ENCODE data around the gene RASA3. TPM values are rescaled to one million over a fixed set of nuclear protein-coding genes. Genes with fewer than 3 reads are reported as not detected.
"Not testable (repeated sequence)": the region's sequence is repeated elsewhere in the genome, so short reads cannot be mapped to it uniquely, and the experiment has no call there.

Gene RASA3
- total RNA-seq, 2 experiments from 2014 or later: 36.9 to 39.3 TPM

DNA sequence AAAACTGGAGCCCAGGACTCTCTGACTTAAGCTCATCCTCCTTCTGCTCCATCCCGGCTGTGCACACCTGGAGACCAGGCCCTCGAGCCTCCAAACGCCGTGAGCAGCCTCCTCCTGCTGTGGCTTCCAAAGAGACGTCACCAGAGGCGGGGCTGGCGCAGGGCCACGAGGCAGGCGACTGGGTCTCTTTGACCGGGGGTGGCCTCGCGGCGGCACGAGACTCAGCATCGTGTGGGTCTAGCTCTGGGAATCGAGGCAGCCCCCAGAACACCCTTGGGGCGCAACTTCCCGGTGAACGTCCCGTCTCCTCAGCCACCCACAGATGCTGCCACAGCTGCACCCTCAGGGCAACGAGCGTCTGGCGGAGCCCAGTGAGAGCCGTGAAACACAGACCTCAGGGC lies 22.8 kb downstream of the RASA3 start:
- Mint-ChIP-seq H3K4me3 (peak overlapping the region; percentile 76), H3K27me3 (ENCODE audit: low read depth) (no peaks in the 10 kb centered on the region), H3K36me3 (ENCODE audit: low read depth) (peaks cover 20% of the 10 kb centered on the region), H3K27ac (peak overlapping the region; percentile 98), H3K4me1 (ENCODE audit: low read depth) (peaks cover 53% of the 10 kb centered on the region), H3K9me3 (ENCODE audit: insufficient read depth) (no peaks in the 10 kb centered on the region)
- CTCF ChIA-PET: interaction anchor here (1.0 to 2.3 kb wide), 7 partner anchors 16 to 385 kb away, joined by 3 to 6 read pairs (median 3); no protein-coding TSS in a partner anchor
- no peak for ATAC-seq
- no peak for DNase-seq
- POLR2A ChIA-PET: interaction anchor here (1.8 to 3.1 kb wide), 2 partner anchors 21 to 44 kb away, joined by 7 to 29 read pairs; partner anchors contain the start of gene RASA3

DNA sequence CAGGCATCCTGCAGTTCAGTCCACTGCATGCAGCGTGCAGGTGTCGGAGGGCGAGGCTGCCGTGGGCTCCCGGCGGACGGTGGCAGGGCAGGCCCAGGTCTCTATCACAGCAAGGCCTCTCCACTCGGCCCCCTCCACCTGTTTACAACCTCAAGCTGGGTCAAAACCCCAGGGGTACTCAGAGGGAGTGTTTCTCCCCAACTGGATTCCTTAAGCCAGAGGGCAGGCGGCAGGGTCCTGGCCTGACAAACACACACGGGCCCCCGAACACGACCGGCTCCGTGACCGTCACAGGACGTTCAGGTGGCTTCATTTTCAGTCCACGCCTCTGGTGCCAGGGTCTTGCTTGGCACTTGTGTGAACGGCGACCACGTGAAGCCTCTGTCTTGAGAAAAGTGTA lies 23.5 kb downstream of the RASA3 start:
- Mint-ChIP-seq H3K36me3 (ENCODE audit: low read depth) (peaks cover 19% of the 10 kb centered on the region), H3K27ac (peak overlapping the region; percentile 98), H3K4me3 (peak overlapping the region; percentile 76), H3K27me3 (ENCODE audit: low read depth) (no peaks in the 10 kb centered on the region), H3K9me3 (ENCODE audit: insufficient read depth) (no peaks in the 10 kb centered on the region), H3K4me1 (ENCODE audit: low read depth) (peaks cover 50% of the 10 kb centered on the region)
- ATAC-seq: no peak
- CTCF ChIA-PET: interaction anchor here (1.0 to 2.3 kb wide), 5 partner anchors 15 to 385 kb away, joined by 3 to 6 read pairs (median 5); no protein-coding TSS in a partner anchor
- DNase-seq: no peak
- POLR2A ChIA-PET: interaction anchor here (1.8 to 3.1 kb wide), 2 partner anchors 22 to 43 kb away, joined by 7 to 29 read pairs; partner anchors contain the start of gene RASA3

DNA sequence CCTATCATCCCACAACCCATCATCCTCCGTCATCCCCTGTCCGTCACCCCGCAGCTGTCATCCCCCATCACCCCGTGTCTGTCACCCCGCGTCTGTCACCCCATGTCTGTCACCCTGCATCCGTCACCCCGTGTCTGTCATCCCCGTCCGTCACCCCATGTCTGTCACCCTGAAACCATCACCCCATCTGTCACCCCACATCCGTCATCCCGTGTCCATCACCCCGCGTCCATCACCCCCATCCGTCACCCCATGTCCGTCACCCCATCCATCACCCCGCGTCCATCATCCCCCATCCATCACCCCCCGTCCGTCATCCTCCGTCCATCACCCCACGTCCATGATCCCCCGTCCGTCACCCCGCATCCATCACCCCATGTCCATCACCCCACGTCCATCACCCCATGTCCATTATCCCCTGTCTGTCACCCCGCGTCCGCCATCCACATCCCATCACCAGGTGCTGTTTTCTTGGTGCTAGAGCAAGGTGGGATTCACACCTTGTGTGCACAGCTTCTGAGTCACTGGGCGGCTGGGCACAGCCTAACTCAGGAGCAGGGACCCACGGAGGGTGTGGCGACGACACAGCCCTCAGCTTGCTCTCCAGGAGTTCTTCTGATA lies 24.2 kb downstream of the RASA3 start:
- CTCF ChIA-PET: no interaction called here

DNA sequence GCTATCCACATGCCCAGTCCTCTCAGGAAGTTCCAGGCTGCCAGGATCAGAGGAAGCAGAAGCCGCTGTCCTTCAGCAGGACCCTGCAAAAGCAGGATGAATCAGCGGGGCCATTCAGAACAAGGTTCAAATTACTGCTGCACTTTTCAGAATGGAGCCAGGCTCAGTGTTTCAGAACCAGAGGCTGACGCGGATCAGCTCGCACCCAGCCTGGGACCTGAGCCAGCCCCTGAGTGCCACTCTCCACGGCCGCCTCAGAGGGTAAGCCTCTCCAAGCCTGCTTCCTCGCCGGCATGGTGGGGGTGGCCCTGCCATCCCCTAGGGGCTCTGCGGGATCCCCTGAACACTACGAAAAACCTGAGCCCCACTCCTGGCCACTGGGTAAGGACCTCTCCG lies 24.7 kb downstream of the RASA3 start:
- ATAC-seq (no peak), DNase-seq (no peak)
- Mint-ChIP-seq H3K4me1 (ENCODE audit: low read depth) (peaks cover 44% of the 10 kb centered on the region), H3K9me3 (ENCODE audit: insufficient read depth) (no peaks in the 10 kb centered on the region), H3K36me3 (ENCODE audit: low read depth) (peaks cover 18% of the 10 kb centered on the region), H3K4me3 (no peak overlapping the region), H3K27me3 (ENCODE audit: low read depth) (no peaks in the 10 kb centered on the region), H3K27ac (no peak overlapping the region)
- CTCF ChIA-PET: no interaction called here
- POLR2A ChIA-PET: no interaction called here

More for the DNA sequence above, 24.2 kb downstream of the RASA3 start:
- ATAC-seq: no peak
- POLR2A ChIA-PET: no interaction called here
- no peak overlapping the region for H3K4me3 Mint-ChIP-seq
- H3K36me3 Mint-ChIP-seq (ENCODE audit: low read depth): peaks cover 17% of the 10 kb centered on the region
- peaks cover 48% of the 10 kb centered on the region for H3K4me1 Mint-ChIP-seq (ENCODE audit: low read depth)
- peak overlapping the region; percentile 36 for H3K27ac Mint-ChIP-seq
- DNase-seq: no peak
- H3K27me3 Mint-ChIP-seq (ENCODE audit: low read depth): no peaks in the 10 kb centered on the region
- no peaks in the 10 kb centered on the region for H3K9me3 Mint-ChIP-seq (ENCODE audit: insufficient read depth)

DNA sequence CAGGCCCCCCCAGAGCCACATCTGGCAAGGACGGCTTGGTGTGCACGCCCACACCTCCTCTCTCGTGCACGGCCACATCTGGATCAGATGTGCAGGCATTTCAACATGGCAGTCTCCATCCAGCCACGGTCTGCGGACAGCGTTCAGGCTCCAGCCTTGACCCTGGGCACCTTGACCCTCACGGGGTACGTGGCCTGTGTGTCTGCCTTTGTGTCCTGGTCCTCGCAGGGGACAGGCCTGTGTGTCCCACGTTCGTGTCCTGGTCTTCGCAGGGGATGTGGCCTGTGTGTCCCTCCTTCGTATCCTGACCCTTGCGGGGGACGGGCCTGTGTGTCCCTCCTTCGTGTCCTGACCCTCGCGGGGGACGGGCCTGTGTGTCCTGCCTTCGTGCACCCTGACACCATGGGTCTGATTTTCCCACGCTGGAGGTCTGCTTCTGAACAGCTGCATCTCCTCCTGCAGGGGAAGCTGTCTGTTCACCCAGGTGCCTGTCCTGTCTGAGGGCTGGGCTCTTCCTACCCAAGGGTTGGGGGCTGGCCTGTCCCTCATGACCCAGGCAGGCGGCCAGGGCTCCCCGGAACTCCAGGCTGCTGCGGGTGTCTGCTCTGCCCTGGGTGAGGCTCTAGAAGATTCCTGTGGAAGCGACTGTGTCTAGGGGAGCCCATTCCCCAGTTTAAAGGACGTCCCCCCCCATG lies 25.3 kb downstream of the RASA3 start:
- Mint-ChIP-seq H3K4me3 (no peak overlapping the region), H3K27me3 (ENCODE audit: low read depth) (no peaks in the 10 kb centered on the region), H3K27ac (no peak overlapping the region), H3K9me3 (ENCODE audit: insufficient read depth) (no peaks in the 10 kb centered on the region), H3K4me1 (ENCODE audit: low read depth) (peaks cover 42% of the 10 kb centered on the region), H3K36me3 (ENCODE audit: low read depth) (peaks cover 18% of the 10 kb centered on the region)
- ChIA-PET CTCF (no interaction called here), POLR2A (no interaction called here)
- no peak for DNase-seq
- ATAC-seq: no peak

DNA sequence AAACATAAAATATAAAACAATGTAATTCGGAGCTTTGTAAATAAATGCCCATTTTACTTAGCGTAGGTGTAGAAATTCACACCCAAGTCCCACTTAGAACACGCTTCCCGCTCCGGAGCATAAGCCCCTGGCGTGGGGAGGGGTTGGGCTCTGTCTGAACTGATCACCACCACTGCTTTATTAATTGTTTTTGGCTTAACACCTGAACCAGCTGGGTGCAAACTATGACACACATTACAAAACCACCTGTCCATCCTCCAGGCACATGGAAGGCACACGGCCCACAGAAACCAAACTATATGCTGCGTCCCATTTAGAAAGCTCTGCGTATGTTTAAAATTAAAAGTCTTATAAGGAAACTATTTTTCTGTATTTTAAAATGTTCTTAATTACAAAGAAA lies 25.9 kb downstream of the RASA3 start:
- Mint-ChIP-seq H3K27ac (no peak overlapping the region), H3K9me3 (ENCODE audit: insufficient read depth) (no peaks in the 10 kb centered on the region), H3K4me3 (no peak overlapping the region), H3K27me3 (ENCODE audit: low read depth) (no peaks in the 10 kb centered on the region), H3K36me3 (ENCODE audit: low read depth) (peaks cover 21% of the 10 kb centered on the region), H3K4me1 (ENCODE audit: low read depth) (peaks cover 36% of the 10 kb centered on the region)
- CTCF ChIA-PET: interaction anchor here (0.8 kb wide), 1 partner anchor 11 kb away, joined by 3 read pairs; no protein-coding TSS in a partner anchor
- ATAC-seq: no peak
- DNase-seq: no peak
- POLR2A ChIA-PET: no interaction called here

DNA sequence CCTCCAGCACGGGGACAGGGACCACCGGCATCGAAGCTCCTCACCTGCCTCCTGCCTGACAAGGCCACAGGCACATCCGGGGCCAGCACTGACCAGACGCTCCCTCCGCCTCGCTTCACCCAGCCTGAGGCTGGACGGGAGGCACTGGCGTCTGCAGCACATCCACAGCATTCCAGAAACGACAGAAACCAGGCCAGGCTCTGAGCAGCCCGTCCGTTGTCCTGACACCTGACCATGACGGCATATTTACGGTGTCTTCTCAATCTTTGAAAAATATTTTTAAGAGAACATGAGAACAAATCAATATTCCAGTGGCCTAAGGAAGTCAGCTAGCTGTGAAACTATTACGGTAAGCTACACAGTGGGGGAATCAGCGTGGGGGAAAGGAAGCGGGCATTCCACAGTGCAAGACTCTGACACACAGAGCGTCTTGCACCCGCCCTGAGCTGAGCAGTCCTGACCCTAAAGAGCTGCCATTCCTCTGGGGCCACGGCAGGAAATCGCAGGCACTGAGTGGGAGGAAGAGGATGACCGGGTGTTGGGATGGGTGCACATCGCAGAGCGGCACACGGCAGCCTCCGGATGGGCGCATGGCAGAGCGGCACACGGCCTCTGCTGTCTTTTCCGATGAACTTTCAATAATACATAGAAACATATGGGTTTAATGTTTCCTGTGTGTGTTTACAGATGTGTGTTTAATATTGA lies 26.8 kb downstream of the RASA3 start:
- no peaks in the 10 kb centered on the region for H3K9me3 Mint-ChIP-seq (ENCODE audit: insufficient read depth)
- H3K27me3 Mint-ChIP-seq (ENCODE audit: low read depth): no peaks in the 10 kb centered on the region
- H3K4me1 Mint-ChIP-seq (ENCODE audit: low read depth): peaks cover 33% of the 10 kb centered on the region
- no peak for ATAC-seq
- no peak for DNase-seq
- H3K4me3 Mint-ChIP-seq: no peak overlapping the region
- CTCF ChIA-PET: interaction anchor here (0.8 kb wide), 1 partner anchor 11 kb away, joined by 3 read pairs; no protein-coding TSS in a partner anchor
- H3K27ac Mint-ChIP-seq: no peak overlapping the region
- POLR2A ChIA-PET: no interaction called here
- peaks cover 21% of the 10 kb centered on the region for H3K36me3 Mint-ChIP-seq (ENCODE audit: low read depth)

DNA sequence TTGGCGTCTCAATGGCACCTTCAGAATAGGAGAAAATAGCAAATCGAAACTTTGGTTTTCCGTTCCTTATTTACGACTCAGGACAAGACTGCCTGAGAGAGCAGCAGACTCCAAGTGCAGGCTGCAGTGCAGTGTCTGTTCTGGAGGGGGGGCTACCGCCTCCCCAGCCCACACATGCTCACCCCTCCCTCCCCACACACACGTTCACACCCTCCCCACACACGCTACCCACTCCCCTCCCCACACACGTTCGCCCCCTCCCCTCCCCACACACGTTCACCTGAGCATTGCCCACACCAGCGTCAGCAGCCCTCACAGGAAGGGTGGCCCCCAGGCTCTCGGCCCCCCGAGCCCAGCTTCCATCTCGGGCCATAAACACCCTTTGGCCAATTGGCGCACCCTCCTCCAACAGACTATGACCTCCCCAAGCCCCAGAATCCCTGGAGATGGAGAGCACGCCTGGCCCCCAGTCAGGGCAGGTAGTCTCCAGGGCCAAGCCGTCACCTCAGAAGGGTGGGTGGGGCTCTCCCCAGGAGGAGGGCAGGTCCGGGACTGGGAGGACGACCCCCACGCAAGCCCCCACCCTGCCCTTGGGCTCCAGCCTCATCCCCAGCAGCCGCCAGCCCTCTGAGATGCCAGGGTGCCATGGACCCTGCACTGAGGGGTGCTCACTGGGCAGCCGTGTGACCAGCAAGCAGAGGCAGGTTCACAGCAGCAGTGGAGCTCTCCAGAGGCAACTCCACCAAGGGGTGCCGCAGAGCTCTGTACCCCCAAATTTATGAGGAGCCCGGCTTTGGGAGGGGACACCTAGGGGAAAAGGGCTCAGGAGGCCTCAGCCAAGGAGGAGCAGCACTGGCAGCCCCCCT lies 27.5 kb downstream of the RASA3 start:
- CTCF ChIA-PET: no interaction called here
- no peak for DNase-seq
- no peak overlapping the region for H3K27ac Mint-ChIP-seq
- peaks cover 18% of the 10 kb centered on the region for H3K36me3 Mint-ChIP-seq (ENCODE audit: low read depth)
- POLR2A ChIA-PET: no interaction called here
- ATAC-seq: no peak
- H3K27me3 Mint-ChIP-seq (ENCODE audit: low read depth): no peaks in the 10 kb centered on the region
- no peaks in the 10 kb centered on the region for H3K9me3 Mint-ChIP-seq (ENCODE audit: insufficient read depth)
- H3K4me3 Mint-ChIP-seq: no peak overlapping the region
- H3K4me1 Mint-ChIP-seq (ENCODE audit: low read depth): peaks cover 25% of the 10 kb centered on the region

DNA sequence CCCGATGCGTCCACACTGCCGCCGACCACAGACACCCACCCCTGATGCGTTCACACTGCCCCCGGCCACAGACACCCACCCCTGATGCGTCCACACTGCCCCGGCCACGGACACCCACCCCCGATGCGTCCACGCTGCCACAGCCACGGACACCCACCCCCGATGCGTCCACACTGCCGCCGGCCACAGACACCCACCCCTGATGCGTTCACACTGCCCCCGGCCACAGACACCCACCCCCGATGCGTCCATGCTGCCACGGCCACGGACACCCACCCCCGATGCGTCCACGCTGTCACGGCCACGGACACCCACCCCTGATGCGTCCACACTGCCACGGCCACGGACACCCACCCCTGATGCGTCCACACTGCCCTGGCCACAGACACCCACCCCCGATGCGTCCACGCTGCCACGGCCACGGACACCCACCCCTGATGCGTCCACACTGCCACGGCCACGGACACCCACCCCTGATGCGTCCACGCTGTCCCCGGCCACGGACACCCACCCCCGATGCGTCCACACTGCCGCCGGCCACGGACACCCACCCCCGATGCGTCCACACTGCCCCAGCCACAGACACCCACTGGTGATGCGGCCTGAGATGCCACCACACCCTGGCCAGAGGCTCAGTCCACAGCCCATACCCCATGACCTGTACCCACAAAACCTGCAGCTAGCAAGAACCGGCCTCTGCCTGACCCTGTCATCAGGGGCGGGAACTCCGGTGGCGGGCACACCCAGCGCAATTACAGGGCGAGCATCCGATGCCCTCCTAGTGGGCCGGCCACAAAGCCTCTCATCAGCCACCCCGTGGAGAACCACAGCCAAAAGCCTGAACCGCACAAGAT lies 28.4 kb downstream of the RASA3 start:
- ChIA-PET CTCF (no interaction called here), POLR2A (no interaction called here)
- no peaks in the 10 kb centered on the region for H3K27me3 Mint-ChIP-seq (ENCODE audit: low read depth)
- DNase-seq (no peak), ATAC-seq (no peak)
- peaks cover 18% of the 10 kb centered on the region for H3K36me3 Mint-ChIP-seq (ENCODE audit: low read depth)
- H3K9me3 Mint-ChIP-seq (ENCODE audit: insufficient read depth): no peaks in the 10 kb centered on the region
- peaks cover 17% of the 10 kb centered on the region for H3K4me1 Mint-ChIP-seq (ENCODE audit: low read depth)
- H3K27ac Mint-ChIP-seq: peak overlapping the region; percentile 30
- H3K4me3 Mint-ChIP-seq: no peak overlapping the region

DNA sequence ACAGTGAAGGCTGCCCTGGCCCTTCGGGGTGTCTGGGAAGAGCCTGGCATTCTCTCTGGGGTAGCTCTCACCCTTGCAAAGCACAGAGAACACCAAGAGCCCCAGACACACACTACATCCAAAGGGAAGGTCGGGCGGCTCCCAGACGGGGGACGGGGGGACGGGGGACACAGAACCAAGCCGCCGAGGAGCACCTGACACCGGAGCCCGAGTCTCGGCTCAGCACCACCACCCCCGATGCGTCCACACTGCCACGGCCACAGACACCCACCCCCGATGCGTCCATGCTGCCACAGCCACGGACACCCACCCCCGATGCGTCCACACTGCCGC lies 29.2 kb downstream of the RASA3 start:
- POLR2A ChIA-PET; ATAC-seq; H3K27ac Mint-ChIP-seq; CTCF ChIA-PET; H3K9me3 Mint-ChIP-seq (ENCODE audit: insufficient read depth); H3K27me3 Mint-ChIP-seq (ENCODE audit: low read depth); DNase-seq; H3K4me3 Mint-ChIP-seq: not testable (repeated sequence)
- Mint-ChIP-seq H3K36me3 (ENCODE audit: low read depth) (peaks cover 14% of the 10 kb centered on the region), H3K4me1 (ENCODE audit: low read depth) (peaks cover 16% of the 10 kb centered on the region)

Measured in activated CD8-positive, alpha-beta T cell treated with anti-CD3 and anti-CD28 coated beads, Interleukin-2, amount 10 ng/mL, durations not matched to agents 7 days and 5 days (primary cell).